Measurements from ENCODE around the gene PLEKHO1. TPM values are rescaled to one million over a fixed set of nuclear protein-coding genes. Genes with fewer than 3 reads are reported as not detected.

The PLEKHO1 gene
- total RNA-seq, 4 donors from 2014 or later, result 5.2 to 23.1 (median 14.2) TPM

GRCh38 chr1:150156868-150157603 is 7.3 kb downstream of the PLEKHO1 start:
- TF ChIP-seq POLR2A (IDR thresholded peaks at IDR 0.05), result no peak
- TF ChIP-seq CTCF (IDR thresholded peaks at IDR 0.05), result no peak
- Histone ChIP-seq H3K9me3 (no peaks in the 10 kb centered on the region), H3K4me1 (peaks cover 0 to under 1% of the 10 kb centered on the region in 2 donors), H3K36me3 (peaks cover 6 to 32% of the 10 kb centered on the region in 2 donors), H3K4me3 (replicated peaks in 1 of 3) (no peak overlapping the region), H3K27me3 (no peaks in the 10 kb centered on the region), H3K27ac (no peak overlapping the region)
- DNase-seq, result no peak
- intact Hi-C loops (cut with DNase I), result no loop called here
- 77 to 79% methylated on average over 15 to 16 of the region's 16 CpGs for WGBS, 2 donors

DNA sequence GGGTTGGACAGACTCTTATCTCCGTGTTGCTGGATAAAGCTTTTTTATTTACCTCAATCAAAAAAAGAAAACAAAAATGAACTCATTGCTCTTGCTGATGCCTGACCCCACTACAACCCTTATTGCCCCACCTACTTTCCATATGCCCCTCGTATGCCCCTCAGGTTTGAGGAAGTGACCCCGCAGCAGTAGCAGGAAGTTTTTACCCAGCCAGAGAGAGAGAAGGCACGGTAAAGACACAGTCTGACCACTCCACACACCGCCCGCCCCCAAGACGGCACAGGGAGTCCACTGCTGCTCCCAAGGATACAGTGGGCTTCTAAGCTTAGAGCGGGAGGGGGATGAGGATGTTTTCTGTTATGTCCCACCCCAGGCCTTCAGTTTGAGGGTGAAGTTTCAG is 9.8 kb downstream of the PLEKHO1 start:
- H3K27ac ChIP-seq, result no peak overlapping the region
- DNase-seq, result no peak
- no peak overlapping the region for H3K4me3 ChIP-seq (replicated peaks in 1 of 3)
- 78 to 82% methylated on average over 8 of the region's 8 CpGs for WGBS, 2 donors
- H3K27me3 ChIP-seq, result no peaks in the 10 kb centered on the region
- no peak for TF ChIP-seq CTCF (IDR thresholded peaks at IDR 0.05)
- TF ChIP-seq POLR2A (IDR thresholded peaks at IDR 0.05), result no peak
- intact Hi-C loops (cut with DNase I), result no loop called here
- peaks cover 6 to 32% of the 10 kb centered on the region in 2 donors for H3K36me3 ChIP-seq
- peaks cover 5 to 17% of the 10 kb centered on the region in 2 donors for H3K4me1 ChIP-seq
- H3K9me3 ChIP-seq, result no peaks in the 10 kb centered on the region

GRCh38 chr1:150160964-150161621 is 11.4 kb downstream of the PLEKHO1 start:
- H3K4me3 ChIP-seq (replicated peaks in 1 of 3), result no peak overlapping the region
- no peaks in the 10 kb centered on the region for H3K27me3 ChIP-seq
- H3K36me3 ChIP-seq, result peaks cover 4 to 24% of the 10 kb centered on the region in 2 donors
- no peak overlapping the region for H3K27ac ChIP-seq
- 67 to 70% methylated on average over 7 of the region's 7 CpGs for WGBS, 2 donors
- intact Hi-C loops (cut with DNase I), result no loop called here
- H3K9me3 ChIP-seq, result no peaks in the 10 kb centered on the region
- peaks cover 5 to 17% of the 10 kb centered on the region in 2 donors for H3K4me1 ChIP-seq
- TF ChIP-seq POLR2A (IDR thresholded peaks at IDR 0.05) (no peak), CTCF (IDR thresholded peaks at IDR 0.05) (no peak)
- DNase-seq, result no peak

DNA sequence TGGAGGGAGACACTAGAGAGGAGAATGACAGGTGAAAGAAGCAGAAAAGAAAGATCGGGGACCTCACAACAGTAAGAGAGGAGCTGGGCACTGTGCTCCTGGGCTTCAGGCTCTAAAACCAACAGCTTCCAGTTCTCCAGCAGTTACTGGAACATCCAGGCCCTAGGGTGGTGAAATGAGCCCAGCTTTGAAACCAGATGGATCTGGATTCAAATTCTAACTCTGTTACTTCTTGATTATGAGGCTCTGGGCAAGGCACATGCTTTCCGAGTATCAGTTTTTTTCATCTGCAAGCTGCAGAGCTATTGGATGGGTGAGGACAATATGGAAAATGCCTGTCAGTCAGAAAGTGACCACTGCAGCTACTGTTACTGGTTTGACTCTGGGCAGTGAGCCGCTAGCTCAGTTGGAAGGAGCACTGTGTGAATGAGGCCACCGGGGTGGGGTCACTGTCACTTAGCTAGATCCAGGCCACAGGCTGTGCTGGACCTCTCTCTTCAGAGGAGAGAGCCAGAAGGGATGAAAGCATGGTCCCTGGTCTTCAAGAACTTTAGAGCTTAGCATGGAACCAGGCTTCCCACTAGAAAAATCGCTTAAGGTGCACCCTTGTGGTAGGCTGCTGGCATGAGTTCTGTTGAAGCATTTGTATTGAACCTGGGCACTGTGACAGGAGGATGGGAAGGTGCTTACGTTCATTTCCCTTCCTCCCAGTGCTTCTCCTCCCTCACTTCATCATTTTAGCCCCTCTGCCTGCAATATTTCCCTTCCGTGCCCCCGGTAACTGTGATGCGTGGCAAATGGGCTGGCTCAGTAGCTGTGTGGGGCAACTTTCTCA is 12.2 kb downstream of the PLEKHO1 start:
- intact Hi-C loops (cut with DNase I), result no loop called here
- 72 to 81% methylated on average over 9 of the region's 9 CpGs for WGBS, 2 donors
- no peak for DNase-seq
- no peaks in the 10 kb centered on the region for H3K9me3 ChIP-seq
- peaks cover 5 to 17% of the 10 kb centered on the region in 2 donors for H3K4me1 ChIP-seq
- peak overlapping the region; percentile 81 to 96 (median 87) for H3K27ac ChIP-seq
- no peak overlapping the region for H3K4me3 ChIP-seq (replicated peaks in 1 of 3)
- peaks cover 0 to 16% of the 10 kb centered on the region in 2 donors for H3K36me3 ChIP-seq
- no peaks in the 10 kb centered on the region for H3K27me3 ChIP-seq
- TF ChIP-seq POLR2A (IDR thresholded peaks at IDR 0.05) (no peak), CTCF (IDR thresholded peaks at IDR 0.05) (no peak)

Measured in thyroid gland (tissue), 4 donors.